ENCODE results near the gene RAD17.
"Not testable (repeated sequence)": the region's sequence is repeated elsewhere in the genome, so short reads cannot be mapped to it uniquely, and the experiment has no call there.

RAD17 gene, protein sequence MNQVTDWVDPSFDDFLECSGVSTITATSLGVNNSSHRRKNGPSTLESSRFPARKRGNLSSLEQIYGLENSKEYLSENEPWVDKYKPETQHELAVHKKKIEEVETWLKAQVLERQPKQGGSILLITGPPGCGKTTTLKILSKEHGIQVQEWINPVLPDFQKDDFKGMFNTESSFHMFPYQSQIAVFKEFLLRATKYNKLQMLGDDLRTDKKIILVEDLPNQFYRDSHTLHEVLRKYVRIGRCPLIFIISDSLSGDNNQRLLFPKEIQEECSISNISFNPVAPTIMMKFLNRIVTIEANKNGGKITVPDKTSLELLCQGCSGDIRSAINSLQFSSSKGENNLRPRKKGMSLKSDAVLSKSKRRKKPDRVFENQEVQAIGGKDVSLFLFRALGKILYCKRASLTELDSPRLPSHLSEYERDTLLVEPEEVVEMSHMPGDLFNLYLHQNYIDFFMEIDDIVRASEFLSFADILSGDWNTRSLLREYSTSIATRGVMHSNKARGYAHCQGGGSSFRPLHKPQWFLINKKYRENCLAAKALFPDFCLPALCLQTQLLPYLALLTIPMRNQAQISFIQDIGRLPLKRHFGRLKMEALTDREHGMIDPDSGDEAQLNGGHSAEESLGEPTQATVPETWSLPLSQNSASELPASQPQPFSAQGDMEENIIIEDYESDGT
- 30.0 to 37.7 (median 35.6) reads per million in 3 donors for total RNA-seq

DNA sequence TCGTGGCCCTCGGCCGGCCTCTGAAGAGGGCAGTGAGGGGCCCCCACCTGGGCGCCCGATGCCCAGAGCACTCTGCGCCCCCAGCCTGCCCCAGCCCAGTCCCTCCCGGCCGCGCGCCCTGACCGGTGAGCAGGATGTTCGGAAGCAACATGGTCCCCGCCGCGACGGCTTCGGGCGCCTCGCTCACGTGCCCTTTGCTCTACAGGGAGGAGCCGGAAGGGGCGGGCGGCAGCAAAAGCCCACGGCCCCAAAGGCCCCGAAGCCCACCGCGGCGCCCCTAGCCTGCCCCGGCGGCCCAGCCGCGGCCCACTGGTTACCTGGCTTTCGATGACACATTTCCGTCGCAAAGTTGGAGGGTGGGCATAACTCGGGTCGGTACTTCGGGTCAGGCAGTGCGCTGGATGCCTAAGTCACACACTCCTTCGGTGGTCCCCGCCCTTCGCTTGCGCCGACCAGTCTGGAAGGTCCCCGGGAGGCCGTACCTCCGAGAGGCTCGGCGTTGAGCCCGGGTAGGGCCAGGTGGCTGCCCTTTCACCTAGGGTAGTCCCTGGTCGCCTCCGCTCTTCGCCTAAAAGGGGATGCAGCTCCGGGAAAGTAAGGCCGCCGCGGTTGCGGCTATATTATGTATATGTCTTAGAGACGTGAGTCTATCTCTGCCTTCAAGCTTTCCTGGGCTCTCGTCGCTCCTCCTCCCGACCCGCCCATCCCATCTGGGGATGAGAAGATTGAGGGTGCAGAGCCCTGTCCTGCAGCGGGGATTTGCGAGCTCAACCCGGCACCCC lies at the start of gene RAD17, which contains the start of the genes AK6 and TAF9:
Gene RAD17, plus strand, starts transcription at position 479 of the 782 bp plus-strand sequence. CDS start 2,391 bp downstream, outside the sequence.
Gene AK6, minus strand, starts transcription at position 181 of the 782 bp plus-strand sequence. Its CDS starts 30 bp downstream, at position 151.
Gene TAF9, minus strand, starts transcription at position 181 of the 782 bp plus-strand sequence. CDS start 3,783 bp downstream, outside the sequence.
- Histone ChIP-seq H3K4me1 (ENCODE audit: control insufficient read depth, insufficient read depth, low read length, poor library complexity, severe bottlenecking) (peaks cover 6% of the 10 kb centered on the region), H3K27ac (ENCODE audit: insufficient read depth, low read length, poor library complexity, severe bottlenecking) (peak within 1 kb of the TSS; percentile 99), H3K4me3 (ENCODE audit: insufficient read depth, low read depth, low read length, poor library complexity, severe bottlenecking) (peak within 1 kb of the TSS; percentile 94), H3K36me3 (ENCODE audit: control insufficient read depth, insufficient read depth, low read length) (peaks cover 18% of the 10 kb centered on the region), H3K9me3 (ENCODE audit: control insufficient read depth, low read length) (no peaks in the 10 kb centered on the region), H3K27me3 (replicated peaks; ENCODE audit: control insufficient read depth, insufficient read depth, low read length, poor library complexity, severe bottlenecking) (no peaks in the 10 kb centered on the region)
- peak; percentile 81 to 88 (median 87) for DNase-seq

- H3K4me3 ChIP-seq (ENCODE audit: insufficient read depth, low read depth, low read length, poor library complexity, severe bottlenecking), result no peak overlapping the region
- no peak overlapping the region for H3K27ac ChIP-seq (ENCODE audit: insufficient read depth, low read length, poor library complexity, severe bottlenecking)
- no peaks in the 10 kb centered on the region for H3K36me3 ChIP-seq (ENCODE audit: control insufficient read depth, insufficient read depth, low read length)
- H3K27me3 ChIP-seq (replicated peaks; ENCODE audit: control insufficient read depth, insufficient read depth, low read length, poor library complexity, severe bottlenecking), result no peaks in the 10 kb centered on the region
- H3K9me3 ChIP-seq (ENCODE audit: control insufficient read depth, low read length), result no peaks in the 10 kb centered on the region
- no peaks in the 10 kb centered on the region for H3K4me1 ChIP-seq (ENCODE audit: control insufficient read depth, insufficient read depth, low read length, poor library complexity, severe bottlenecking)
- DNase-seq, result no peak
Measured at GRCh38 chr5:69326365-69326764, 43.3 kb upstream of the RAD17 start.

GRCh38 chr5:69329905-69330489 lies 39.6 kb upstream of the RAD17 start:
- H3K4me3 ChIP-seq (ENCODE audit: insufficient read depth, low read depth, low read length, poor library complexity, severe bottlenecking), result no peak overlapping the region
- no peaks in the 10 kb centered on the region for H3K27me3 ChIP-seq (replicated peaks; ENCODE audit: control insufficient read depth, insufficient read depth, low read length, poor library complexity, severe bottlenecking)
- H3K27ac ChIP-seq (ENCODE audit: insufficient read depth, low read length, poor library complexity, severe bottlenecking), result no peak overlapping the region
- H3K9me3 ChIP-seq (ENCODE audit: control insufficient read depth, low read length), result no peaks in the 10 kb centered on the region
- peaks cover 2% of the 10 kb centered on the region for H3K4me1 ChIP-seq (ENCODE audit: control insufficient read depth, insufficient read depth, low read length, poor library complexity, severe bottlenecking)
- H3K36me3 ChIP-seq (ENCODE audit: control insufficient read depth, insufficient read depth, low read length), result no peaks in the 10 kb centered on the region
- no peak for DNase-seq

DNA sequence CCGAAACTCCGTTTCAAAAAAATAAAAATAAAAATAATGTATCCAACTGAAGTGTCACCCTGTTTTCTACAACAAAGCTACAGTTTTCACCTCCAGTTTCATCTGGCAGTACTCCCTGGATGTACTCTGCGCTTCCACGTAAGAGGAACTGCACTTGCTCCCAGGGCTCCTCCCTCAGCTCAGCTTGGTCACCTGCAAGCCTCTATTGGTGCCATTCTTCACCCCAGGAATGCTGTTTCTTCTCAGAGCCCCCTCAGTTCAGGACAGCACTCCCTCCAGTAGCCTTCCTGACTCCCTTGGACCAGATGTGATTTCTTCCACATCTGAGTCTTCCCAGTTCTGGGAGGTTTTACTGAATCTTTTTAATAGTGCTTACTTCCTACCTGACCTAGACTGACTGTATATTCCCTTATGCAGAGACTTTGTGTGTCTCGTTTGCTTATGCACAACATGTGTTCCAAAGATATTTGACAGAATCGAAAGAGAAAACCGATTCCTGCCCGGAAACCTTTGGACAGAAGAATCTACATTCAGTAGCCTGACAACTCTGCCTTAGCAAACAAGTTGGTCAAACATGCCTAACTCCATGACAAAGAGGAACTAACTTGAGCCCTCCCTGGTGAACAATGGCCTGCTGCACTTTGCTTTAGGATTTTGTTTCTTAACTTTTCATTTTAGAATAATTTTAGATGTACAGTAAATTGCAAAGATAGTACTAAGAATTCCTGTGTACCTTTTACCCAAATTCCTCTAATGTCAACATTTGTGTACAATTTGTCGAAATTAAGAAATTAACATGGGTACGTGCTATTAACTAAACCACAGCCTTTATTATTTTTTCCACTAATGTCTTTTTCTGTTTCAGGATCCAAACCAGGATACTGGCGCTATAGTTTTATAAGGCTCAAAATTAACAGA lies 37.8 kb upstream of the RAD17 start:
- H3K36me3 ChIP-seq (ENCODE audit: control insufficient read depth, insufficient read depth, low read length), result no peaks in the 10 kb centered on the region
- DNase-seq, result no peak
- no peaks in the 10 kb centered on the region for H3K9me3 ChIP-seq (ENCODE audit: control insufficient read depth, low read length)
- H3K4me3 ChIP-seq (ENCODE audit: insufficient read depth, low read depth, low read length, poor library complexity, severe bottlenecking), result peak overlapping the region; percentile 66
- H3K4me1 ChIP-seq (ENCODE audit: control insufficient read depth, insufficient read depth, low read length, poor library complexity, severe bottlenecking), result peaks cover 2% of the 10 kb centered on the region
- H3K27ac ChIP-seq (ENCODE audit: insufficient read depth, low read length, poor library complexity, severe bottlenecking), result peak overlapping the region; percentile 62
- H3K27me3 ChIP-seq (replicated peaks; ENCODE audit: control insufficient read depth, insufficient read depth, low read length, poor library complexity, severe bottlenecking), result no peaks in the 10 kb centered on the region

- H3K27ac ChIP-seq (ENCODE audit: insufficient read depth, low read length, poor library complexity, severe bottlenecking); H3K9me3 ChIP-seq (ENCODE audit: control insufficient read depth, low read length); H3K36me3 ChIP-seq (ENCODE audit: control insufficient read depth, insufficient read depth, low read length); DNase-seq; H3K4me3 ChIP-seq (ENCODE audit: insufficient read depth, low read depth, low read length, poor library complexity, severe bottlenecking); H3K27me3 ChIP-seq (replicated peaks; ENCODE audit: control insufficient read depth, insufficient read depth, low read length, poor library complexity, severe bottlenecking); H3K4me1 ChIP-seq (ENCODE audit: control insufficient read depth, insufficient read depth, low read length, poor library complexity, severe bottlenecking): not testable (repeated sequence)
Measured at GRCh38 chr5:69333668-69334315, 35.8 kb upstream of the RAD17 start.

DNA sequence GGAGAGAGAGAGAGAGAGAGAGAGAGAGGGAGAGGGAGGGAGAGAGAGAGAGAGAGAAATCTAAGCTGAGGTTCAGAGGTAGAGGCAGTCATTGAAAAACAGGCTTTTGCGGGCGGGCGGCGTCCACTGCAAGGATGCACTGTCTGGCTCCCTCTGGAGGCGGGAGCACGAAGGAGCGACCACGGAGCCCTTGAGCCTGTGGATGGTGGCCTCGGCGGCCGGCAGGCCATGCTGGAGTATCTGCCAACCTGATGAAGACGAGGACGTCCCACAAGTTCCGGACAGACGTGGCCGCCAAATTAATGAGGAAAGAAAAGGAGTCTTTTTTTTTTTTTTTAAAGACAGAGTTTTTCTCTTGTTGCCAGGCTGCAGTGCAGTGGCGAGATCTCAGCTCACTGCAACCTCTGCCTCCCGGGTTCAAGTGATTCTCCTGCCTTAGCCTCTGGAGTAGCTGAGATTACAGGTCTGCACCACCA lies 34.8 kb upstream of the RAD17 start:
- H3K36me3 ChIP-seq (ENCODE audit: control insufficient read depth, insufficient read depth, low read length), result no peaks in the 10 kb centered on the region
- no peak overlapping the region for H3K4me3 ChIP-seq (ENCODE audit: insufficient read depth, low read depth, low read length, poor library complexity, severe bottlenecking)
- no peaks in the 10 kb centered on the region for H3K27me3 ChIP-seq (replicated peaks; ENCODE audit: control insufficient read depth, insufficient read depth, low read length, poor library complexity, severe bottlenecking)
- H3K27ac ChIP-seq (ENCODE audit: insufficient read depth, low read length, poor library complexity, severe bottlenecking), result no peak overlapping the region
- H3K4me1 ChIP-seq (ENCODE audit: control insufficient read depth, insufficient read depth, low read length, poor library complexity, severe bottlenecking), result peaks cover 2% of the 10 kb centered on the region
- peak; percentile 44 to 61 (median 48) for DNase-seq
- H3K9me3 ChIP-seq (ENCODE audit: control insufficient read depth, low read length), result no peaks in the 10 kb centered on the region

DNA sequence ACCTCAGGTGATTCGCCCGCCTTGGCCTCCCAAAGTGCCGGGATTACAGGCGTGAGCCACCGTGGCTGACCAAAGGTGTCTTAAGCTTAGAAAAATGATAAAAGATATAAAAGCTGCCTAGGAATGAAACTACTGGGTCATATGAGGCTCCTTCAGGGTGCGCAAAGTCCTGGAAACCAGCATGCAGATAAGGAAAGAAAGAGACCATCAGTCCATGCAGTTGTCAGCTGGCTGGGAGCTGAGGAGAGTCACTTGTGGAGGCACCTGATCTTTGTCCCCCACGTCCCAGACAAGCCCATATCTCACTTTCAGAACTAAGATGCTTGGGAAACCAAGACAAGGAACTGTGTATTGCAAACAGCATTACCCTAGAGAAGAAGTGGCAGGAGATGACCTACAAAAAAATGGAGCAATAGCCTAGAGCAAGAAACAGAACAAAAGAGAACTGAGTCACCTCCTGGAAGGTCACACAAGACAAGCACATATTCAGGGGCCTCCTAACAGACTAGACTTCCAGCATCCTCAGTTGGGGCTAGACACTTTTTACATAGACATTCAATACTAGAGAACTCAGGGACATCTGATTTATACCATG lies 34.2 kb upstream of the RAD17 start:
- Histone ChIP-seq H3K4me3 (ENCODE audit: insufficient read depth, low read depth, low read length, poor library complexity, severe bottlenecking) (no peak overlapping the region), H3K27me3 (replicated peaks; ENCODE audit: control insufficient read depth, insufficient read depth, low read length, poor library complexity, severe bottlenecking) (no peaks in the 10 kb centered on the region), H3K9me3 (ENCODE audit: control insufficient read depth, low read length) (no peaks in the 10 kb centered on the region), H3K36me3 (ENCODE audit: control insufficient read depth, insufficient read depth, low read length) (no peaks in the 10 kb centered on the region), H3K27ac (ENCODE audit: insufficient read depth, low read length, poor library complexity, severe bottlenecking) (no peak overlapping the region), H3K4me1 (ENCODE audit: control insufficient read depth, insufficient read depth, low read length, poor library complexity, severe bottlenecking) (peaks cover 2% of the 10 kb centered on the region)
- DNase-seq, result no peak

DNA sequence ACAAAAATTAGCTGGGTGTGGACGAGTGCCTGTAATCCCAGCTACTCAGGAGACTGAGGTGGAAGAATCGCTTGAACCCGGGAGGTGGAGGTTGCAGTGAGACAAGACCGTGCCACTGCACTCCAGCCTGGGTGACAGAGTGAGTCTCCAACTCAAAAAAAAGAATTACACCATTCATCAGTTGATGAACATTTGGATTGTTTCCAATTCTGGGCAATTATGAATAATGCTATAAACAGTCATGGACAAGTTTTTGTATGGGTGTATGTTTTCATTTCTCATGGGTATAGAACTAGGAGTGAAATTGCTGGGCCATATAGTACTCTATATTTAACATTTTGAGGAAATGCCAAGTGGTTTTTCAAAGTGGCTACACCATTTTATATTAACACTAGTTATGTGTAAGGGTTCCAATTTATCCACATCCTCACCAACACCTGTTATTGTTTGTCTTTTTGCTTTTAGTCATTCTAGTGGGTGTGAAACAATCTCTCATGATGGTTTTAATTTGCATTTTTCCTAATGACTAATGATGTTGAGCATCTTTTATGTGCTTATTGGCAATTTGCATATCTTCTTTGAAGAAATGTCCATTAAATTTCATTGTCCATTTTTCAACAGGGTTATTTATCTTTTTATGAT lies 28.0 kb upstream of the RAD17 start:
- Histone ChIP-seq H3K36me3 (ENCODE audit: control insufficient read depth, insufficient read depth, low read length) (no peaks in the 10 kb centered on the region), H3K4me1 (ENCODE audit: control insufficient read depth, insufficient read depth, low read length, poor library complexity, severe bottlenecking) (no peaks in the 10 kb centered on the region), H3K27ac (ENCODE audit: insufficient read depth, low read length, poor library complexity, severe bottlenecking) (no peak overlapping the region), H3K27me3 (replicated peaks; ENCODE audit: control insufficient read depth, insufficient read depth, low read length, poor library complexity, severe bottlenecking) (no peaks in the 10 kb centered on the region), H3K4me3 (ENCODE audit: insufficient read depth, low read depth, low read length, poor library complexity, severe bottlenecking) (no peak overlapping the region), H3K9me3 (ENCODE audit: control insufficient read depth, low read length) (no peaks in the 10 kb centered on the region)
- DNase-seq, result no peak
